ENCODE results near the gene SLC25A26.

SLC25A26 gene

DNA sequence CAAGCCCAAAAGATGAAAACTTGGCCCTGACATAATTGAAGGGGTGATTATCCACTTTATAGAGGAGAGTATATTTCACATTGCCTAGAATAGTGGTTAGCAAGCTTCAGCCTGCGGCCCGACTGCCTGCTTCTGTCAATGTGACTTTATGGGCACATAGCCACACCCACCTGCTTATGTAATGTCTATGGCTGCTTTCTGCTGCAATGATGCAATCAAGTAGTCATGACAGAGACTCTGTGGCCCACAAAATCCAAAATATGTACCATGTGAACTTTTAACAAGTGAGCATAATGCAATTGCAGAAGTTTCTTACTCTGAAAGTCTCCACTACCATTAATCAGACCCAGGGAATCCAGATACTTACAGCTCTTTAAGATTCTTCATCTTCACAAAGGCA lies 176.9 kb downstream of the SLC25A26 start:
- Mint-ChIP-seq H3K4me1 (peaks cover 74% of the 10 kb centered on the region), H3K27ac (peak overlapping the region in 1 of 3 experiments; percentile 69), H3K4me3 (no peak overlapping the region), H3K36me3 (ENCODE audit: low read depth) (peaks cover 44% of the 10 kb centered on the region), H3K9me3 (no peaks in the 10 kb centered on the region), H3K27me3 (ENCODE audit: low read depth) (no peaks in the 10 kb centered on the region)
- TF ChIP-seq, protein P1, sequence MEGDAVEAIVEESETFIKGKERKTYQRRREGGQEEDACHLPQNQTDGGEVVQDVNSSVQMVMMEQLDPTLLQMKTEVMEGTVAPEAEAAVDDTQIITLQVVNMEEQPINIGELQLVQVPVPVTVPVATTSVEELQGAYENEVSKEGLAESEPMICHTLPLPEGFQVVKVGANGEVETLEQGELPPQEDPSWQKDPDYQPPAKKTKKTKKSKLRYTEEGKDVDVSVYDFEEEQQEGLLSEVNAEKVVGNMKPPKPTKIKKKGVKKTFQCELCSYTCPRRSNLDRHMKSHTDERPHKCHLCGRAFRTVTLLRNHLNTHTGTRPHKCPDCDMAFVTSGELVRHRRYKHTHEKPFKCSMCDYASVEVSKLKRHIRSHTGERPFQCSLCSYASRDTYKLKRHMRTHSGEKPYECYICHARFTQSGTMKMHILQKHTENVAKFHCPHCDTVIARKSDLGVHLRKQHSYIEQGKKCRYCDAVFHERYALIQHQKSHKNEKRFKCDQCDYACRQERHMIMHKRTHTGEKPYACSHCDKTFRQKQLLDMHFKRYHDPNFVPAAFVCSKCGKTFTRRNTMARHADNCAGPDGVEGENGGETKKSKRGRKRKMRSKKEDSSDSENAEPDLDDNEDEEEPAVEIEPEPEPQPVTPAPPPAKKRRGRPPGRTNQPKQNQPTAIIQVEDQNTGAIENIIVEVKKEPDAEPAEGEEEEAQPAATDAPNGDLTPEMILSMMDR (IDR thresholded peaks at IDR 0.05; ENCODE audit: unreplicated experiment in 3 of 3) = no peak

DNA sequence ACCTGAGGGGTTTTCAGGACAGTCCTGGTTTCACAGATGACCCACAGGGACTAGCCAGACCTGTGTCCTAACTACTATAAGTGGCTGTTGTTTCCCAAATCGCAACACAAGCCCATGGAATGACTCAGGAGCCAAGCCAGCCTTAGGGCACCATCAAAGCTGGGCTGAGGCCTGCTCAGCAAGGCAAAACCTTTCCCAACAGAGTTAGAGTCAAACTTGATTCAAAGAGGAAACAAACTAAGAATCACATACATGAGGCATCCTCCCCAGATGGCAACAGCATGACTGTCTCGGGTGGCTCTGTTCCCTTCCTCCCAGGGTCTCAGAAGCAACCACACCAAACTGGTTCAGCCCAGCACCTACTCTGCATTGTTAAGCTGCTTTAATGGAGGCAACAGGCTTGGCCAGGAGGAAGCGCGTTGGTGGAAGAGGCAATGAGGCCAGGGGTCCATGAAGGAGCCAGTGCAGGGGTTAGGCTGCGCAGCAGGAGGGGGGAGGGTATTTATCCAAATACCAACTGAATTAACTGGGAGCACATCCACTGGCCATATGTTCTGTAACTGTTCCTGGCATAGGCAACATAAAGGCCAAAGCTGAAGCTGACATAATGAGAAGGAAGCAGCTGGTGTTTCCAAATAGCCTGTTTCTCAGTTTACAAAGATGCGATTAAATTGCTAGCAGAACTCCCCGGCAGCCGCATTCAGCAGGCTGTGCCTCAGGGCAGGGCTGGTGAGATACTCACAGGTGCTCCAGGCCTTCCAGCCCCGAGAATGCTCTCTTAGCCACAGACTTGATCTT lies 177.6 kb downstream of the SLC25A26 start:
- Mint-ChIP-seq H3K27ac (peak overlapping the region; percentile 41 to 92 (median 69)), H3K27me3 (ENCODE audit: low read depth) (no peaks in the 10 kb centered on the region), H3K9me3 (no peaks in the 10 kb centered on the region), H3K4me3 (no peak overlapping the region), H3K4me1 (peaks cover 74% of the 10 kb centered on the region), H3K36me3 (ENCODE audit: low read depth) (peaks cover 39% of the 10 kb centered on the region)
- TF ChIP-seq, protein P1 (IDR thresholded peaks at IDR 0.05; ENCODE audit: unreplicated experiment in 3 of 3) = no peak

DNA sequence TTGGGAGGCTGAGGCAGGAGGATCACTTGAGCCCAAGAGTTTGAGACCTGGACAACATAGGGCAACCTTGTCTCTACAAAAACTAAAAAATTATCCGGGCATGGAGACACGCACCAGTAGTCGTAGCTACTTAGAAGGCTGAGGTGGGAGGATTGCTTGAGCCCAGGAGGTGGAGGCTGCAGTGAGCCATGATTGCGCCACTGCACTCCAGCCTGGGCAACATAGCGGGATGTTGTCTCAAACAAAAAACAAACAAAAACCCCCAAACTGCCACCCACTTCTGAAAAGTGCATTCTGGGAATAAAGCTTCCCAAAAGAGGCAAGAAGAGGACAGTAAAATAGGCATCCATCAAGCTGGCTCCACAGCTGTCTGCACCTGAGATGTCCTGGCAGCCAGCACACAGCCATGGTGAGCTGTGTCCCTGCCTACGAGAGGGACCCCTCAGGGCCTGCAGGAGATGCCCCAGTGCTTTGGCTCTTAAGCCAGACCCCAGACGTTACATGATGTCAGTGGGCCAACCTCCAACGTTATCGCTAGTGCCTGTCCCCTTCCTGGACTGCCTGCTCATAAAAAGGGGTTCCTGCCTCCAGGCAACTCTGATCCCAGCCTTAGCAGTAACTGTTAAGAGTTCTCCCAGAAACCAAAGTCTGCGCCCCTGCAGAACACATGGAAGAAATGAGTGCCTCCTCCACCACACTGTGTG lies 178.9 kb downstream of the SLC25A26 start:
- Mint-ChIP-seq H3K4me3 (no peak overlapping the region), H3K27me3 (ENCODE audit: low read depth) (no peaks in the 10 kb centered on the region), H3K9me3 (no peaks in the 10 kb centered on the region), H3K4me1 (peaks cover 68% of the 10 kb centered on the region), H3K36me3 (ENCODE audit: low read depth) (peaks cover 37% of the 10 kb centered on the region), H3K27ac (no peak overlapping the region)
- TF ChIP-seq, protein P1 (IDR thresholded peaks at IDR 0.05; ENCODE audit: unreplicated experiment in 3 of 3) = no peak

- Mint-ChIP-seq H3K9me3 (no peaks in the 10 kb centered on the region), H3K36me3 (ENCODE audit: low read depth) (peaks cover 30% of the 10 kb centered on the region), H3K4me3 (no peak overlapping the region), H3K4me1 (peaks cover 60% of the 10 kb centered on the region), H3K27ac (peak overlapping the region; percentile 46 to 82 (median 47)), H3K27me3 (ENCODE audit: low read depth) (no peaks in the 10 kb centered on the region)
- TF ChIP-seq, protein P1 (IDR thresholded peaks at IDR 0.05; ENCODE audit: unreplicated experiment in 3 of 3) = no peak
Measured at GRCh38 chr3:66400411-66401156, 179.8 kb downstream of the SLC25A26 start.

- no peaks in the 10 kb centered on the region for H3K27me3 Mint-ChIP-seq (ENCODE audit: low read depth)
- H3K36me3 Mint-ChIP-seq (ENCODE audit: low read depth) = peaks cover 30% of the 10 kb centered on the region
- H3K4me3 Mint-ChIP-seq = peak overlapping the region in 2 of 3 experiments; percentile 10 to 21
- TF ChIP-seq, protein P1 (IDR thresholded peaks at IDR 0.05; ENCODE audit: unreplicated experiment in 3 of 3) = no peak
- peak overlapping the region; percentile 46 to 82 (median 47) for H3K27ac Mint-ChIP-seq
- H3K4me1 Mint-ChIP-seq = peaks cover 60% of the 10 kb centered on the region
- H3K9me3 Mint-ChIP-seq = no peaks in the 10 kb centered on the region
Measured at GRCh38 chr3:66401157-66401550, 180.4 kb downstream of the SLC25A26 start.
